Measurements from ENCODE around the gene TPSD1.
"Not testable (repeated sequence)": the region's sequence is repeated elsewhere in the genome, so short reads cannot be mapped to it uniquely, and the experiment has no call there.

Gene TPSD1

GRCh38 chr16:1289477-1289866 is 33.6 kb downstream of the TPSD1 start:
- Histone ChIP-seq H3K36me3 (ENCODE audit: control insufficient read depth in 1 of 2, insufficient read depth in 2 of 2, low read length in 2 of 2) (no peaks in the 10 kb centered on the region), H3K4me3 (ENCODE audit: low read depth in 1 of 2, low read length in 2 of 2) (no peak overlapping the region), H3K9me3 (ENCODE audit: control insufficient read depth in 1 of 2, low read length in 2 of 2) (no peaks in the 10 kb centered on the region), H3K27ac (ENCODE audit: low read depth, low read length) (no peak overlapping the region), H3K27me3 (ENCODE audit: control insufficient read depth in 1 of 2, insufficient read depth in 2 of 2, low read length in 2 of 2) (peaks cover 20 to 30% of the 10 kb centered on the region in 2 donors), H3K9ac (ENCODE audit: low read depth in 1 of 2, low read length in 2 of 2) (no peak overlapping the region), H3K4me1 (ENCODE audit: control insufficient read depth in 1 of 2, insufficient read depth in 2 of 2, low read length in 2 of 2) (peaks cover 0 to 15% of the 10 kb centered on the region in 2 donors)

GRCh38 chr16:1290063-1290501 is 34.2 kb downstream of the TPSD1 start:
- H3K36me3 ChIP-seq (ENCODE audit: control insufficient read depth in 1 of 2, insufficient read depth in 2 of 2, low read length in 2 of 2) = no peaks in the 10 kb centered on the region
- H3K4me1 ChIP-seq (ENCODE audit: control insufficient read depth in 1 of 2, insufficient read depth in 2 of 2, low read length in 2 of 2) = peaks cover 0 to 15% of the 10 kb centered on the region in 2 donors
- peaks cover 20 to 30% of the 10 kb centered on the region in 2 donors for H3K27me3 ChIP-seq (ENCODE audit: control insufficient read depth in 1 of 2, insufficient read depth in 2 of 2, low read length in 2 of 2)
- H3K27ac ChIP-seq (ENCODE audit: low read depth, low read length) = no peak overlapping the region
- H3K4me3 ChIP-seq (ENCODE audit: low read depth in 1 of 2, low read length in 2 of 2) = no peak overlapping the region
- H3K9me3 ChIP-seq (ENCODE audit: control insufficient read depth in 1 of 2, low read length in 2 of 2) = no peaks in the 10 kb centered on the region
- H3K9ac ChIP-seq (ENCODE audit: low read depth in 1 of 2, low read length in 2 of 2) = no peak overlapping the region

- H3K4me3 ChIP-seq (ENCODE audit: low read depth in 1 of 2, low read length in 2 of 2) = no peak overlapping the region
Measured at GRCh38 chr16:1290860-1291575, 35.1 kb downstream of the TPSD1 start.

GRCh38 chr16:1291576-1291974 is 35.7 kb downstream of the TPSD1 start:
- no peak overlapping the region for H3K27ac ChIP-seq (ENCODE audit: low read depth, low read length)
- H3K27me3 ChIP-seq (ENCODE audit: control insufficient read depth in 1 of 2, insufficient read depth in 2 of 2, low read length in 2 of 2) = peaks cover 20 to 30% of the 10 kb centered on the region in 2 donors
- H3K4me1 ChIP-seq (ENCODE audit: control insufficient read depth in 1 of 2, insufficient read depth in 2 of 2, low read length in 2 of 2) = peaks cover 0 to 15% of the 10 kb centered on the region in 2 donors
- no peak overlapping the region for H3K4me3 ChIP-seq (ENCODE audit: low read depth in 1 of 2, low read length in 2 of 2)
- H3K36me3 ChIP-seq (ENCODE audit: control insufficient read depth in 1 of 2, insufficient read depth in 2 of 2, low read length in 2 of 2) = no peaks in the 10 kb centered on the region
- H3K9me3 ChIP-seq (ENCODE audit: control insufficient read depth in 1 of 2, low read length in 2 of 2) = no peaks in the 10 kb centered on the region
- no peak overlapping the region for H3K9ac ChIP-seq (ENCODE audit: low read depth in 1 of 2, low read length in 2 of 2)

More at GRCh38 chr16:1290860-1291575, 35.1 kb downstream of the TPSD1 start:
- Histone ChIP-seq H3K27ac (ENCODE audit: low read depth, low read length) (no peak overlapping the region), H3K9ac (ENCODE audit: low read depth in 1 of 2, low read length in 2 of 2) (no peak overlapping the region), H3K36me3 (ENCODE audit: control insufficient read depth in 1 of 2, insufficient read depth in 2 of 2, low read length in 2 of 2) (no peaks in the 10 kb centered on the region), H3K4me1 (ENCODE audit: control insufficient read depth in 1 of 2, insufficient read depth in 2 of 2, low read length in 2 of 2) (peaks cover 0 to 15% of the 10 kb centered on the region in 2 donors), H3K27me3 (ENCODE audit: control insufficient read depth in 1 of 2, insufficient read depth in 2 of 2, low read length in 2 of 2) (peaks cover 20 to 30% of the 10 kb centered on the region in 2 donors), H3K9me3 (ENCODE audit: control insufficient read depth in 1 of 2, low read length in 2 of 2) (no peaks in the 10 kb centered on the region)

GRCh38 chr16:1292208-1292607 is 36.3 kb downstream of the TPSD1 start:
- peaks cover 4 to 15% of the 10 kb centered on the region in 2 donors for H3K4me1 ChIP-seq (ENCODE audit: control insufficient read depth in 1 of 2, insufficient read depth in 2 of 2, low read length in 2 of 2)
- H3K9me3 ChIP-seq (ENCODE audit: control insufficient read depth in 1 of 2, low read length in 2 of 2); H3K4me3 ChIP-seq (ENCODE audit: low read depth in 1 of 2, low read length in 2 of 2); H3K36me3 ChIP-seq (ENCODE audit: control insufficient read depth in 1 of 2, insufficient read depth in 2 of 2, low read length in 2 of 2); H3K9ac ChIP-seq (ENCODE audit: low read depth in 1 of 2, low read length in 2 of 2); H3K27ac ChIP-seq (ENCODE audit: low read depth, low read length): not testable (repeated sequence)
- H3K27me3 ChIP-seq (ENCODE audit: control insufficient read depth in 1 of 2, insufficient read depth in 2 of 2, low read length in 2 of 2) = peaks cover 20 to 28% of the 10 kb centered on the region in 2 donors

- Histone ChIP-seq H3K27me3 (ENCODE audit: control insufficient read depth in 1 of 2, insufficient read depth in 2 of 2, low read length in 2 of 2) (peaks cover 16 to 25% of the 10 kb centered on the region in 2 donors), H3K4me1 (ENCODE audit: control insufficient read depth in 1 of 2, insufficient read depth in 2 of 2, low read length in 2 of 2) (peaks cover 7 to 14% of the 10 kb centered on the region in 2 donors)
- H3K9me3 ChIP-seq (ENCODE audit: control insufficient read depth in 1 of 2, low read length in 2 of 2); H3K4me3 ChIP-seq (ENCODE audit: low read depth in 1 of 2, low read length in 2 of 2); H3K36me3 ChIP-seq (ENCODE audit: control insufficient read depth in 1 of 2, insufficient read depth in 2 of 2, low read length in 2 of 2); H3K9ac ChIP-seq (ENCODE audit: low read depth in 1 of 2, low read length in 2 of 2); H3K27ac ChIP-seq (ENCODE audit: low read depth, low read length): not testable (repeated sequence)
Measured at GRCh38 chr16:1292808-1293207, 36.9 kb downstream of the TPSD1 start.

GRCh38 chr16:1293921-1294656 is 38.2 kb downstream of the TPSD1 start:
- Histone ChIP-seq H3K27me3 (ENCODE audit: control insufficient read depth in 1 of 2, insufficient read depth in 2 of 2, low read length in 2 of 2) (peaks cover 6 to 16% of the 10 kb centered on the region in 2 donors), H3K9me3 (ENCODE audit: control insufficient read depth in 1 of 2, low read length in 2 of 2) (no peaks in the 10 kb centered on the region), H3K4me1 (ENCODE audit: control insufficient read depth in 1 of 2, insufficient read depth in 2 of 2, low read length in 2 of 2) (peaks cover 9% of the 10 kb centered on the region in 2 donors), H3K27ac (ENCODE audit: low read depth, low read length) (no peak overlapping the region), H3K9ac (ENCODE audit: low read depth in 1 of 2, low read length in 2 of 2) (no peak overlapping the region), H3K4me3 (ENCODE audit: low read depth in 1 of 2, low read length in 2 of 2) (no peak overlapping the region), H3K36me3 (ENCODE audit: control insufficient read depth in 1 of 2, insufficient read depth in 2 of 2, low read length in 2 of 2) (no peaks in the 10 kb centered on the region)

- H3K9me3 ChIP-seq (ENCODE audit: control insufficient read depth in 1 of 2, low read length in 2 of 2) = no peaks in the 10 kb centered on the region
- H3K4me1 ChIP-seq (ENCODE audit: control insufficient read depth in 1 of 2, insufficient read depth in 2 of 2, low read length in 2 of 2) = peaks cover 12 to 14% of the 10 kb centered on the region in 2 donors
- H3K27ac ChIP-seq (ENCODE audit: low read depth, low read length) = no peak overlapping the region
- H3K9ac ChIP-seq (ENCODE audit: low read depth in 1 of 2, low read length in 2 of 2) = no peak overlapping the region
- H3K4me3 ChIP-seq (ENCODE audit: low read depth in 1 of 2, low read length in 2 of 2) = no peak overlapping the region
- H3K36me3 ChIP-seq (ENCODE audit: control insufficient read depth in 1 of 2, insufficient read depth in 2 of 2, low read length in 2 of 2) = no peaks in the 10 kb centered on the region
- peaks cover 0 to 19% of the 10 kb centered on the region in 2 donors for H3K27me3 ChIP-seq (ENCODE audit: control insufficient read depth in 1 of 2, insufficient read depth in 2 of 2, low read length in 2 of 2)
Measured at GRCh38 chr16:1295465-1295864, 39.6 kb downstream of the TPSD1 start.

GRCh38 chr16:1296688-1297017 is 40.8 kb downstream of the TPSD1 start:
- Histone ChIP-seq H3K9ac (ENCODE audit: low read depth in 1 of 2, low read length in 2 of 2) (peak overlapping the region in 1 of 2 donors; percentile 25), H3K4me1 (ENCODE audit: control insufficient read depth in 1 of 2, insufficient read depth in 2 of 2, low read length in 2 of 2) (peaks cover 12 to 16% of the 10 kb centered on the region in 2 donors), H3K27me3 (ENCODE audit: control insufficient read depth in 1 of 2, insufficient read depth in 2 of 2, low read length in 2 of 2) (peaks cover 0 to 19% of the 10 kb centered on the region in 2 donors)
- H3K9me3 ChIP-seq (ENCODE audit: control insufficient read depth in 1 of 2, low read length in 2 of 2); H3K27ac ChIP-seq (ENCODE audit: low read depth, low read length); H3K4me3 ChIP-seq (ENCODE audit: low read depth in 1 of 2, low read length in 2 of 2); H3K36me3 ChIP-seq (ENCODE audit: control insufficient read depth in 1 of 2, insufficient read depth in 2 of 2, low read length in 2 of 2): not testable (repeated sequence)

GRCh38 chr16:1297018-1297696 is 41.3 kb downstream of the TPSD1 start:
- Histone ChIP-seq H3K27ac (ENCODE audit: low read depth, low read length) (no peak overlapping the region), H3K36me3 (ENCODE audit: control insufficient read depth in 1 of 2, insufficient read depth in 2 of 2, low read length in 2 of 2) (no peaks in the 10 kb centered on the region), H3K9me3 (ENCODE audit: control insufficient read depth in 1 of 2, low read length in 2 of 2) (no peaks in the 10 kb centered on the region), H3K27me3 (ENCODE audit: control insufficient read depth in 1 of 2, insufficient read depth in 2 of 2, low read length in 2 of 2) (peaks cover 0 to 18% of the 10 kb centered on the region in 2 donors), H3K4me3 (ENCODE audit: low read depth in 1 of 2, low read length in 2 of 2) (no peak overlapping the region), H3K9ac (ENCODE audit: low read depth in 1 of 2, low read length in 2 of 2) (peak overlapping the region in 1 of 2 donors; percentile 25), H3K4me1 (ENCODE audit: control insufficient read depth in 1 of 2, insufficient read depth in 2 of 2, low read length in 2 of 2) (peaks cover 12 to 15% of the 10 kb centered on the region in 2 donors)
